Measurements from ENCODE around the gene ARHGAP22.

Gene ARHGAP22

GRCh38 chr10:48462482-48463020 is 142.3 kb downstream of the ARHGAP22 start:
- DNase-seq, result no peak
- H3K9ac ChIP-seq (ENCODE audit: low read length), result no peak overlapping the region
- no peak for TF ChIP-seq EZH2phosphoT487 (IDR thresholded peaks at IDR 0.05; ENCODE audit: low read length)
- no peak for TF ChIP-seq EZH2 (optimal IDR thresholded peaks at IDR 0.05; ENCODE audit: low read depth, low read length)
- TF ChIP-seq CTCF (IDR thresholded peaks at IDR 0.05; ENCODE audit: low read length), result no peak
- no peaks in the 10 kb centered on the region for H3K36me3 ChIP-seq (replicated peaks; ENCODE audit: insufficient read depth, low read length)
- H3K4me2 ChIP-seq (ENCODE audit: low read depth, low read length), result no peak overlapping the region
- H3F3A ChIP-seq (ENCODE audit: insufficient read depth, low read length), result no peaks in the 10 kb centered on the region
- no peak overlapping the region for H3K27ac ChIP-seq (ENCODE audit: low read length)
- H3K27me3 ChIP-seq (replicated peaks; ENCODE audit: insufficient read depth, low read length), result no peaks in the 10 kb centered on the region
- no peaks in the 10 kb centered on the region for H3K4me1 ChIP-seq (ENCODE audit: low read length)
- no peak overlapping the region for H2AFZ ChIP-seq (ENCODE audit: low read length)
- H3K9me3 ChIP-seq (replicated peaks; ENCODE audit: insufficient read depth, low read length), result no peaks in the 10 kb centered on the region
- H4K20me1 ChIP-seq (ENCODE audit: insufficient read depth, low read length), result no peaks in the 10 kb centered on the region
- no peaks in the 10 kb centered on the region for H3K79me2 ChIP-seq (ENCODE audit: low read length)
- H3K9me2 ChIP-seq (replicated peaks; ENCODE audit: insufficient read depth, low read length), result no peaks in the 10 kb centered on the region
- H3K4me3 ChIP-seq (ENCODE audit: low read length), result no peak overlapping the region

- DNase-seq, result no peak
- H3K9me3 ChIP-seq (replicated peaks; ENCODE audit: insufficient read depth, low read length), result no peaks in the 10 kb centered on the region
- H2AFZ ChIP-seq (ENCODE audit: low read length), result no peak overlapping the region
- H3F3A ChIP-seq (ENCODE audit: insufficient read depth, low read length), result no peaks in the 10 kb centered on the region
- no peaks in the 10 kb centered on the region for H3K27me3 ChIP-seq (replicated peaks; ENCODE audit: insufficient read depth, low read length)
- H4K20me1 ChIP-seq (ENCODE audit: insufficient read depth, low read length), result no peaks in the 10 kb centered on the region
- no peak overlapping the region for H3K4me3 ChIP-seq (ENCODE audit: low read length)
- no peaks in the 10 kb centered on the region for H3K79me2 ChIP-seq (ENCODE audit: low read length)
- H3K4me1 ChIP-seq (ENCODE audit: low read length), result no peaks in the 10 kb centered on the region
- no peak overlapping the region for H3K27ac ChIP-seq (ENCODE audit: low read length)
- no peaks in the 10 kb centered on the region for H3K36me3 ChIP-seq (replicated peaks; ENCODE audit: insufficient read depth, low read length)
- no peaks in the 10 kb centered on the region for H3K9me2 ChIP-seq (replicated peaks; ENCODE audit: insufficient read depth, low read length)
- no peak overlapping the region for H3K9ac ChIP-seq (ENCODE audit: low read length)
- no peak for TF ChIP-seq CTCF (IDR thresholded peaks at IDR 0.05; ENCODE audit: low read length)
- no peak for TF ChIP-seq EZH2phosphoT487 (IDR thresholded peaks at IDR 0.05; ENCODE audit: low read length)
- no peak for TF ChIP-seq EZH2 (optimal IDR thresholded peaks at IDR 0.05; ENCODE audit: low read depth, low read length)
- no peak overlapping the region for H3K4me2 ChIP-seq (ENCODE audit: low read depth, low read length)
These were observed 143.0 kb downstream of the ARHGAP22 start for GRCh38 chr10:48461623-48462481.

- no peaks in the 10 kb centered on the region for H3K79me2 ChIP-seq (ENCODE audit: low read length)
- H3K9me2 ChIP-seq (replicated peaks; ENCODE audit: insufficient read depth, low read length), result no peaks in the 10 kb centered on the region
- TF ChIP-seq CTCF (IDR thresholded peaks at IDR 0.05; ENCODE audit: low read length) (no peak), EZH2 (optimal IDR thresholded peaks at IDR 0.05; ENCODE audit: low read depth, low read length) (no peak), EZH2phosphoT487 (IDR thresholded peaks at IDR 0.05; ENCODE audit: low read length) (no peak)
- no peak overlapping the region for H3K4me2 ChIP-seq (ENCODE audit: low read depth, low read length)
- no peak overlapping the region for H2AFZ ChIP-seq (ENCODE audit: low read length)
- no peaks in the 10 kb centered on the region for H4K20me1 ChIP-seq (ENCODE audit: insufficient read depth, low read length)
- no peak overlapping the region for H3K4me3 ChIP-seq (ENCODE audit: low read length)
- H3K27ac ChIP-seq (ENCODE audit: low read length), result no peak overlapping the region
- no peaks in the 10 kb centered on the region for H3K9me3 ChIP-seq (replicated peaks; ENCODE audit: insufficient read depth, low read length)
- H3K36me3 ChIP-seq (replicated peaks; ENCODE audit: insufficient read depth, low read length), result no peaks in the 10 kb centered on the region
- no peaks in the 10 kb centered on the region for H3K27me3 ChIP-seq (replicated peaks; ENCODE audit: insufficient read depth, low read length)
- H3K4me1 ChIP-seq (ENCODE audit: low read length), result no peaks in the 10 kb centered on the region
- no peak overlapping the region for H3K9ac ChIP-seq (ENCODE audit: low read length)
- no peak for DNase-seq
- no peaks in the 10 kb centered on the region for H3F3A ChIP-seq (ENCODE audit: insufficient read depth, low read length)
These were observed 144.7 kb downstream of the ARHGAP22 start for GRCh38 chr10:48460182-48460581.

All from MM.1S (cell line).